ENCODE results near the gene FAT3.

DNA sequence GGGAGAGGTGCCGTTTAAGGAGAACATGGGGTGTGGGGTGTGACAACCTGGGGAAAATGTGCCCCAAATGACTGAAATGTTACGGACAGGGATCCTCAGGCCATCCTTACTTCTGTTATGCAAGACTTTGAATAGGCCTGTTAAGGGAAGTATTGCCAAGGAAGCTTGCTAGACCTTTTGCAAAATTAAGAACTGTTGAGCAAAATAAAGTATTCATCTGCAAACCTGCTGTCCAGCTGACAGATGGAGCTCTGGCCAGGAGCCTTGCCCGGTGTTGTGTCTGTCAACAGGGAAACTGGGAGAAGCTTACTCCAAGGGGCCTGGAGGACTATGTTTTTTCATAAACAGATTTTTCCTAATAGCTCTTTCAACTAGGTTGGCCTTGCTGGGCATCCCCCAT lies 48.0 kb downstream of the FAT3 start:
- TF ChIP-seq, protein P1, sequence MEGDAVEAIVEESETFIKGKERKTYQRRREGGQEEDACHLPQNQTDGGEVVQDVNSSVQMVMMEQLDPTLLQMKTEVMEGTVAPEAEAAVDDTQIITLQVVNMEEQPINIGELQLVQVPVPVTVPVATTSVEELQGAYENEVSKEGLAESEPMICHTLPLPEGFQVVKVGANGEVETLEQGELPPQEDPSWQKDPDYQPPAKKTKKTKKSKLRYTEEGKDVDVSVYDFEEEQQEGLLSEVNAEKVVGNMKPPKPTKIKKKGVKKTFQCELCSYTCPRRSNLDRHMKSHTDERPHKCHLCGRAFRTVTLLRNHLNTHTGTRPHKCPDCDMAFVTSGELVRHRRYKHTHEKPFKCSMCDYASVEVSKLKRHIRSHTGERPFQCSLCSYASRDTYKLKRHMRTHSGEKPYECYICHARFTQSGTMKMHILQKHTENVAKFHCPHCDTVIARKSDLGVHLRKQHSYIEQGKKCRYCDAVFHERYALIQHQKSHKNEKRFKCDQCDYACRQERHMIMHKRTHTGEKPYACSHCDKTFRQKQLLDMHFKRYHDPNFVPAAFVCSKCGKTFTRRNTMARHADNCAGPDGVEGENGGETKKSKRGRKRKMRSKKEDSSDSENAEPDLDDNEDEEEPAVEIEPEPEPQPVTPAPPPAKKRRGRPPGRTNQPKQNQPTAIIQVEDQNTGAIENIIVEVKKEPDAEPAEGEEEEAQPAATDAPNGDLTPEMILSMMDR (conservative IDR thresholded peaks at IDR 0.05; ENCODE audit: low read depth, low read length): no peak
- no peak for TF ChIP-seq EZH2 (IDR thresholded peaks at IDR 0.05; ENCODE audit: borderline replicate concordance, low read depth, low read length, poor library complexity, severe bottlenecking)

Measured in A673 (cell line).